Activated CD8-positive, alpha-beta memory T cell treated with anti-CD3 and anti-CD28 coated beads, Interleukin-2, amount 10 ng/mL, durations not matched to agents 7 days and 5 days (primary cell): ENCODE measurements around the gene PACRG. TPM values are rescaled to one million over a fixed set of nuclear protein-coding genes. Genes with fewer than 3 reads are reported as not detected.
A peak's percentile ranks its signal among the peaks of the same experiment; 100 is the strongest.

Source experiments
- ATAC-seq: fragments of 150-1000 bp; cut with Tn5 transposase; one replicate; pipeline ENCODE4 v1.10.0; 2021; ENCODE audit warnings: moderate library complexity
- CTCF ChIA-PET: fragments of 350-600 bp; sonication (Branson Sonifier 250); formaldehyde crosslinking; loops from one replicate; lab custom pipeline; 2021; ENCODE audit warnings: antibody characterized with exemption; lab: Charles Lee
- DNase-seq: peaks from one replicate; pipeline ENCODE4 v3.0.0-alpha.2; 2020
- H3K27ac Mint-ChIP-seq: one replicate; pipeline ENCODE4 v1.8.0; 2021; ENCODE audit warnings: mild to moderate bottlenecking, mixed read lengths
- H3K27me3 Mint-ChIP-seq: one replicate; pipeline ENCODE4 v1.8.0; 2021; ENCODE audit warnings: mixed read lengths
- H3K36me3 Mint-ChIP-seq: one replicate; pipeline ENCODE4 v1.8.0; 2021; ENCODE audit warnings: mild to moderate bottlenecking, mixed read lengths
- H3K4me1 Mint-ChIP-seq: one replicate; pipeline ENCODE4 v1.8.0; 2021; ENCODE audit warnings: mixed read lengths
- H3K4me3 Mint-ChIP-seq: one replicate; pipeline ENCODE4 v1.8.0; 2021; ENCODE audit warnings: mild to moderate bottlenecking, moderate library complexity, mixed read lengths
- H3K9me3 Mint-ChIP-seq: one replicate; pipeline ENCODE4 v1.8.0; 2022; ENCODE audit warnings: low read depth, mixed read lengths
- total RNA-seq, 2 experiments: library from RNA; stranded (reverse); gene quantifications; one replicate each; pipeline ENCODE4 v1.2.3, GENCODE V29; 2021

The PACRG gene
- total RNA-seq, 2 experiments from 2014 or later: not detected

DNA sequence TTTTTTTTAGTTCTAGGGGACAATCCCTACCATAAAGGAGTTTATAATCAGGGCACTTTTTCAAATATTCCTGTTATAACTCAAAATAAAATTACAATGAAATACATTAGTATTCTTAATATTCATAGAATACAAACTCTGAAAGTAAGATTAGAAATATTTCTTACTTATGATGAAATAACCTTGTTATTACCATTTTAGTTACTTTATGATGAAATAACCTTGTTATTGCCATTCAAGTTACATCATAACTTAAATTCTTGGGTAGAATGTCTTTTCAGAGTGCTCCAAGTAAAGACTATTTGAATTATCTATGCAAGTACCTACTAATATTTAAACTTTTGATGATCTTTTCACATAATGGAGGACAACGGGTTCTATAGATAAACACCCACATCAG lies 43.2 kb downstream of the PACRG start:
- ATAC-seq: no peak
- Mint-ChIP-seq H3K4me1 (no peaks in the 10 kb centered on the region), H3K36me3 (no peaks in the 10 kb centered on the region), H3K9me3 (peaks cover 6% of the 10 kb centered on the region), H3K27me3 (no peaks in the 10 kb centered on the region), H3K4me3 (no peak overlapping the region), H3K27ac (no peak overlapping the region)
- no peak for DNase-seq
- CTCF ChIA-PET: no interaction called here

DNA sequence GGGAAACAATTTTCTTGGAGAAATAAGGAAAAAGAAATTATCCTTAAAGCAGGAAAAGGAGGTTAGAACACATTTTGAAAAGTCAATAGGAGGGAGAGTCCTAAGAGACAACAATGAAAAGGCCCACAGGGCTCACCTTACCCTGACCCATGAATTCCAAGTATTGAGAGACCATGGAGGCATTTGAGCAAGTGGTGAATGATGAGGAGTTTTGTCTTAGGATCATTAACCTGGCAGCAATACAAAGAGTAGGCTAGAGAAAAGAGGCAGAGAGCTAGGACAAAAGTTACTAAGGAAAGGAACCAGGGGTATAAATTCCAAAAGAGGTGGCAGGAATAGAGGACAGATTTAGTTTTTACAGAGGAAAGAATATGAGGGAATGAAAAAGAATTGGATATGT lies 44.7 kb downstream of the PACRG start:
- no peak for DNase-seq
- ATAC-seq: no peak
- Mint-ChIP-seq H3K4me3 (no peak overlapping the region), H3K4me1 (no peaks in the 10 kb centered on the region), H3K36me3 (no peaks in the 10 kb centered on the region), H3K9me3 (peaks cover 6% of the 10 kb centered on the region), H3K27ac (no peak overlapping the region), H3K27me3 (no peaks in the 10 kb centered on the region)
- CTCF ChIA-PET: no interaction called here

- no peaks in the 10 kb centered on the region for H3K36me3 Mint-ChIP-seq
- peaks cover 10% of the 10 kb centered on the region for H3K9me3 Mint-ChIP-seq
- H3K4me3 Mint-ChIP-seq: no peak overlapping the region
- ATAC-seq (no peak), DNase-seq (no peak)
- CTCF ChIA-PET: no interaction called here
- H3K4me1 Mint-ChIP-seq: no peaks in the 10 kb centered on the region
- no peaks in the 10 kb centered on the region for H3K27me3 Mint-ChIP-seq
- no peak overlapping the region for H3K27ac Mint-ChIP-seq
These were observed 46.2 kb downstream of the PACRG start for GRCh38 chr6:162773996-162774395.

GRCh38 chr6:162777091-162777490 lies 49.3 kb downstream of the PACRG start:
- CTCF ChIA-PET: no interaction called here
- Mint-ChIP-seq H3K4me1 (no peaks in the 10 kb centered on the region), H3K27me3 (no peaks in the 10 kb centered on the region), H3K4me3 (no peak overlapping the region), H3K27ac (no peak overlapping the region), H3K9me3 (peaks cover 10% of the 10 kb centered on the region), H3K36me3 (no peaks in the 10 kb centered on the region)
- ATAC-seq (no peak), DNase-seq (no peak)

GRCh38 chr6:162778603-162779002 lies 50.8 kb downstream of the PACRG start:
- Mint-ChIP-seq H3K9me3 (peaks cover 7% of the 10 kb centered on the region), H3K4me3 (no peak overlapping the region), H3K27ac (no peak overlapping the region), H3K27me3 (no peaks in the 10 kb centered on the region), H3K36me3 (no peaks in the 10 kb centered on the region), H3K4me1 (no peaks in the 10 kb centered on the region)
- DNase-seq (no peak), ATAC-seq (no peak)
- CTCF ChIA-PET: no interaction called here

GRCh38 chr6:162785632-162786242 lies 58.0 kb downstream of the PACRG start:
- no peak for DNase-seq
- Mint-ChIP-seq H3K4me1 (no peaks in the 10 kb centered on the region), H3K27me3 (no peaks in the 10 kb centered on the region), H3K9me3 (peaks cover 2% of the 10 kb centered on the region), H3K27ac (no peak overlapping the region), H3K36me3 (no peaks in the 10 kb centered on the region), H3K4me3 (no peak overlapping the region)
- ATAC-seq: no peak
- CTCF ChIA-PET: no interaction called here

- no peak for ATAC-seq
- CTCF ChIA-PET: no interaction called here
- DNase-seq: no peak
- Mint-ChIP-seq H3K27me3 (no peaks in the 10 kb centered on the region), H3K4me3 (no peak overlapping the region), H3K9me3 (no peaks in the 10 kb centered on the region), H3K4me1 (peaks cover 2% of the 10 kb centered on the region), H3K36me3 (no peaks in the 10 kb centered on the region), H3K27ac (no peak overlapping the region)
These were observed 70.9 kb downstream of the PACRG start for GRCh38 chr6:162798546-162799266.

DNA sequence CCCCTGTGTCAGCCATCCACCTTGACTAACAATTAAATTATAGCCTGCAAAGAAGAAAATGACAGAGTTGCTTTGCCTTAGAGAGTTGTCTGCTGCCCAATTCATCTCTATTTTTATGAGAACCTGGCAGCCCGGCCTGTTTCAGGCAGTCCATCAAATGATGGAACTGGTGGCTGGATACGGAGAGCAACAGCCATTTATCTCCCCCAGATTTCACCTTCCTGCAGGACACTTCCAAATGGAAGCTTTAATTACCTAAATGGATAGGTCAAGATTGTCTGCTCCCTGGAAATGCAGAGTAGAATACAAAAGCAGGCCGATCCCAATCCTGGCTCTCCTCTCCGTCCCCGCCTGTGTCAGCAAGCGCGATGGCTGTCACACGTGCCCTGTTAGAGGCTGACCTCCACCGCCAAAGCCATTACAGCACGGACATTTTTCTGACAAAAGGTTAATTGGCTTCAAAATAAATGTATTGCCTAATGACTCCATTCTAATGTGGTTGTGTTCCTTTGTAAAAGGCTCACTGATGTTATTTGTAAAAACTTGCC lies 86.7 kb downstream of the PACRG start:
- H3K36me3 Mint-ChIP-seq: no peaks in the 10 kb centered on the region
- H3K4me3 Mint-ChIP-seq: no peak overlapping the region
- H3K9me3 Mint-ChIP-seq: peaks cover 2% of the 10 kb centered on the region
- DNase-seq: no peak
- H3K27ac Mint-ChIP-seq: no peak overlapping the region
- ATAC-seq: no peak
- no peaks in the 10 kb centered on the region for H3K27me3 Mint-ChIP-seq
- CTCF ChIA-PET: no interaction called here
- H3K4me1 Mint-ChIP-seq: no peaks in the 10 kb centered on the region

DNA sequence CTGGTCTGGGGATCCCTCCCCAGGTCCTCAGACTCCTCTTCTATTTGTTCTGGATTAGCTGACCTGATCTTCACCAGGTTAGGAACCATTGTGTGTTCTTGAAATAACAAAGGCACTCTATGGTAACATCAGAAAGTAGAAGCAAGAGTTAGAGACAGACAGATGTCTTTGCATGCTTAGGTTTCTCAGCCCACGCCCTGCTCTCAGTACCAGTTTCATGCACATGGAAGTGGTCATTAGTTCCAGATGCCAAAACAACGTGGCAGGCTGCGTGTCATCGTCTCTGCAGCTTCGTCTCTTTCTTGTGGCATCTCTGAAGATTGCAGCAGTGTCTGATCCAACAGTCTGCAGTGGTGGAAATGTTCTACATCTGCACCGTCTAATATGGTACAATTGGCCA lies 89.4 kb downstream of the PACRG start:
- Mint-ChIP-seq H3K27ac (no peak overlapping the region), H3K4me1 (no peaks in the 10 kb centered on the region), H3K4me3 (no peak overlapping the region), H3K9me3 (no peaks in the 10 kb centered on the region), H3K36me3 (no peaks in the 10 kb centered on the region), H3K27me3 (no peaks in the 10 kb centered on the region)
- DNase-seq (no peak), ATAC-seq (no peak)
- CTCF ChIA-PET: no interaction called here

DNA sequence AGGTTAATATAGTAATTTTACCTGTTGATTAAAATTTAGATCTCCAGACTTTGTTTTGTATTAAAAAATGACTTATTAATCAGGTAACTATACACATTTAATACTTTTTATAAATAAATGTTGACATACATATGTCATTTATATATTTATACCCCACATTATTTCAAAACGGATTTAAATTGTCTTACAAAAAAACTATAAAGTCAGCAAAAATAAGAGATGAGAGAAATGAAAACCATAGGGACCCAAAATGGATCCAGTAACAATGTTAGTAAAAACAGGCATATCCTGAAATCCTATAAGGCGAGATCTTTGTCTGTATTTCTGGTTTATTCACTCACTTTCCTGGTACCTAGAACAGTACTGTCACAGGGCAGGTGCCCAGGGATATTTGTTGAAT lies 91.5 kb downstream of the PACRG start:
- Mint-ChIP-seq H3K9me3 (no peaks in the 10 kb centered on the region), H3K27ac (no peak overlapping the region), H3K4me3 (no peak overlapping the region), H3K36me3 (no peaks in the 10 kb centered on the region), H3K4me1 (no peaks in the 10 kb centered on the region), H3K27me3 (no peaks in the 10 kb centered on the region)
- CTCF ChIA-PET: no interaction called here
- ATAC-seq (no peak), DNase-seq (no peak)

GRCh38 chr6:162821102-162821501 lies 93.3 kb downstream of the PACRG start:
- H3K9me3 Mint-ChIP-seq: no peaks in the 10 kb centered on the region
- H3K27ac Mint-ChIP-seq: no peak overlapping the region
- no peaks in the 10 kb centered on the region for H3K27me3 Mint-ChIP-seq
- H3K4me1 Mint-ChIP-seq: peaks cover 2% of the 10 kb centered on the region
- ATAC-seq (no peak), DNase-seq (no peak)
- no peak overlapping the region for H3K4me3 Mint-ChIP-seq
- CTCF ChIA-PET: no interaction called here
- H3K36me3 Mint-ChIP-seq: no peaks in the 10 kb centered on the region

DNA sequence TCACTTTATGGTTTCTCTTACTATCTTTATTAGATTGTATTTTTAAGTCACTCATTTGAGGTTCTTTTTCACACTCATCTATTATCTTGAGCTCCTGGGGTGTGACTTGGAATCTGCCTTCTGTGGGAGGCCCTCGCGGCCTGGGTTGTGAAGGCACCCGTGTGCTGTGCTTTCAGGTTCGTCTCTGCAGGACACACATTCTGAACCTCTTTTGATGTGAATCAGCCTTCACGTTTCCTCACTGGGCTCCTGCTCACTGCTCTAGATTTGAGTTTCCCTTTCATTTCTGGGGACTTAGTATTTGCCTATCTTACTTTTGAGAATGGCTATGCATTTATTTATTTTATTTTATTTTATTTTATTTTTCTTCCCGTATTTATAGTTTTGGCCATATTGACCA lies 97.8 kb downstream of the PACRG start:
- Mint-ChIP-seq H3K4me1 (peaks cover 12% of the 10 kb centered on the region), H3K36me3 (no peaks in the 10 kb centered on the region), H3K27ac (no peak overlapping the region), H3K9me3 (no peaks in the 10 kb centered on the region), H3K4me3 (no peak overlapping the region), H3K27me3 (no peaks in the 10 kb centered on the region)
- CTCF ChIA-PET: no interaction called here
- DNase-seq: no peak
- ATAC-seq: no peak

- DNase-seq (no peak), ATAC-seq (peak; percentile 27)
- peaks cover 12% of the 10 kb centered on the region for H3K4me1 Mint-ChIP-seq
- no peaks in the 10 kb centered on the region for H3K36me3 Mint-ChIP-seq
- H3K27me3 Mint-ChIP-seq: no peaks in the 10 kb centered on the region
- CTCF ChIA-PET: no interaction called here
- peak overlapping the region; percentile 48 for H3K27ac Mint-ChIP-seq
- peaks cover 5% of the 10 kb centered on the region for H3K9me3 Mint-ChIP-seq
- H3K4me3 Mint-ChIP-seq: no peak overlapping the region
These were observed 101.4 kb downstream of the PACRG start for GRCh38 chr6:162829013-162829742.

DNA sequence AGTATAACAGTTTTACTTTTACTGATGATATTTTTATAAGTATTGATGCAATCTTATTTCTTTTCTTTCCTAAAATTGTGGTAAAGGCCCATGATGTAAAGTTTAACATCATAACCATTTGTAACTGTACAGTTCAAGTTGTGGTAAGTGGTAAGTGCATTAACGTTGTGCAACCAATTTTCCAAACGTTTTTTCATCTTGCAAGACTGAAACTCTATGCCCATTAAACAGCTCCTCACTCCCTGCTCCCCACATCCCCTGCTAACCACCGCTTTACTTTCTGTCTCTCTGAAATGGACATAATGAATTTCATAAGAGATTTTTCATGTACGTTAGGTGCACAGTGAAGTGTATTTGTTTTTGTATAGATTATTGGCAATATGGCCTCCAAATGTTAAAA lies 106.0 kb downstream of the PACRG start:
- ATAC-seq (no peak), DNase-seq (no peak)
- Mint-ChIP-seq H3K36me3 (no peaks in the 10 kb centered on the region), H3K9me3 (peaks cover 10% of the 10 kb centered on the region), H3K27ac (no peak overlapping the region), H3K4me3 (no peak overlapping the region), H3K4me1 (peaks cover 8% of the 10 kb centered on the region), H3K27me3 (no peaks in the 10 kb centered on the region)
- CTCF ChIA-PET: no interaction called here
